ENCODE data around the gene ATP4B.

The ATP4B gene

DNA sequence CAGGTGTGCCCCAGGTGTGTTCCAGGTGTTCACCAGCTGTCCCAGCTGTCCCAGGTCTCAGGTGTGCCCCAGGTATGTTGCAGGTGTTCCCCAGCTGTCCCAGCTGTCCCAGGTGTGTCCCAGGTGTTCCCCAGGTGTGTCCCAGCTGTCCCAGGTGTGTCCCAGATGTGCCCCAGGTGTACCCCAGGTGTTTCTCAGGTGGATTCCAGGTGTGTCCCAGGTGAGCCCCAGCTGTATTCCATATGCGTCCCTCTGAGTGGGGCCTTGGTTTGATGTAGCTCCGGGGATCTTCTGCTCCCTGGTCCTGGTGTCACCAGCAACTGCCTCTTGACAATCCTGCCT is 8.3 kb upstream of the ATP4B start:
- no peak for TF ChIP-seq TAF1 (IDR thresholded peaks at IDR 0.05; ENCODE audit: borderline replicate concordance, insufficient read depth, low read length)
- TF ChIP-seq FOXP2 (optimal IDR thresholded peaks at IDR 0.05; ENCODE audit: borderline replicate concordance, extremely low read depth, extremely low read length, insufficient read depth) = no peak
- TF ChIP-seq POLR2AphosphoS5 (IDR thresholded peaks at IDR 0.05; ENCODE audit: low read depth, low read length) = no peak
- no peak for TF ChIP-seq SIN3A (IDR thresholded peaks at IDR 0.05; ENCODE audit: borderline replicate concordance, insufficient read depth, low read length)
- TF ChIP-seq, protein P1, sequence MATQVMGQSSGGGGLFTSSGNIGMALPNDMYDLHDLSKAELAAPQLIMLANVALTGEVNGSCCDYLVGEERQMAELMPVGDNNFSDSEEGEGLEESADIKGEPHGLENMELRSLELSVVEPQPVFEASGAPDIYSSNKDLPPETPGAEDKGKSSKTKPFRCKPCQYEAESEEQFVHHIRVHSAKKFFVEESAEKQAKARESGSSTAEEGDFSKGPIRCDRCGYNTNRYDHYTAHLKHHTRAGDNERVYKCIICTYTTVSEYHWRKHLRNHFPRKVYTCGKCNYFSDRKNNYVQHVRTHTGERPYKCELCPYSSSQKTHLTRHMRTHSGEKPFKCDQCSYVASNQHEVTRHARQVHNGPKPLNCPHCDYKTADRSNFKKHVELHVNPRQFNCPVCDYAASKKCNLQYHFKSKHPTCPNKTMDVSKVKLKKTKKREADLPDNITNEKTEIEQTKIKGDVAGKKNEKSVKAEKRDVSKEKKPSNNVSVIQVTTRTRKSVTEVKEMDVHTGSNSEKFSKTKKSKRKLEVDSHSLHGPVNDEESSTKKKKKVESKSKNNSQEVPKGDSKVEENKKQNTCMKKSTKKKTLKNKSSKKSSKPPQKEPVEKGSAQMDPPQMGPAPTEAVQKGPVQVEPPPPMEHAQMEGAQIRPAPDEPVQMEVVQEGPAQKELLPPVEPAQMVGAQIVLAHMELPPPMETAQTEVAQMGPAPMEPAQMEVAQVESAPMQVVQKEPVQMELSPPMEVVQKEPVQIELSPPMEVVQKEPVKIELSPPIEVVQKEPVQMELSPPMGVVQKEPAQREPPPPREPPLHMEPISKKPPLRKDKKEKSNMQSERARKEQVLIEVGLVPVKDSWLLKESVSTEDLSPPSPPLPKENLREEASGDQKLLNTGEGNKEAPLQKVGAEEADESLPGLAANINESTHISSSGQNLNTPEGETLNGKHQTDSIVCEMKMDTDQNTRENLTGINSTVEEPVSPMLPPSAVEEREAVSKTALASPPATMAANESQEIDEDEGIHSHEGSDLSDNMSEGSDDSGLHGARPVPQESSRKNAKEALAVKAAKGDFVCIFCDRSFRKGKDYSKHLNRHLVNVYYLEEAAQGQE (IDR thresholded peaks at IDR 0.05; ENCODE audit: insufficient read depth in 1 of 2, low read depth in 2 of 2, low read length in 2 of 2) = no peak

DNA sequence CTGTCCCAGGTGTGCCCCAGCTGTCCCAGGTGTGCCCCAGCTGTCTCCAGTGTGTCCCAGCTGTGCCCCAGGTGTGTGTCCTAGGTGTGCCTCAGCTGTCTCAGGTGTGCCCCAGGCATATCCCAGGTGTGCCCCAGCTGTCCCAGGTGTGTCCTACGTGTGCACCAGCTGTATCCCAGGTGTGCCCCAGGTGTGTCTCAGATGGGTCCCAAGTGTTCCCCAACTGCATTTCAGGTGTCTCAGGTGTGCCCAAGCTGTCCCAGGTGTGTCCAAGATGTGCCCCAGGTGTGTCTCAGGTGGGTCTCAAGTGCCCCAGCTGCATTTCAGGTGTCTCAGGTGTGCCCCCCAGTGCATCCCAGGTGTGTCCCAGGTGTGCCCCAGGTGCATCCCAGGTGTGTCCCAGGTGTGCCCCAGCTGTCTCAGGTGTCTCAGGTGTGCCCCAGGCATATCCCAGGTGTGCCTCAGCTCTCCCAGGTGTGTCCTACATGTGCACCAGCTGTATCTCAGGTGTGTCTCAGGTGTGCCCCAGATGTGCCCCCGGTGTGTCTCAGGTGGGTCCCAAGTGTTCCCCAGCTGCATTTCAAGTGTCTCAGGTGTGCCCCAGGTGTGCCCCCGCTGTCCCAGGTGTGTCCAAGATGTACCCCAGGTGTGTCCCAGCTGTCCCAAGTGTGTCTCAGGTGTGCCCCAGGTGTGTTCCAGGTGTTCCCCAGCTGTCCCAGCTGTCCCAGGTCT is 7.8 kb upstream of the ATP4B start:
- no peak for TF ChIP-seq TAF1 (IDR thresholded peaks at IDR 0.05; ENCODE audit: borderline replicate concordance, insufficient read depth, low read length)
- no peak for TF ChIP-seq POLR2AphosphoS5 (IDR thresholded peaks at IDR 0.05; ENCODE audit: low read depth, low read length)
- no peak for TF ChIP-seq FOXP2 (optimal IDR thresholded peaks at IDR 0.05; ENCODE audit: borderline replicate concordance, extremely low read depth, extremely low read length, insufficient read depth)
- TF ChIP-seq SIN3A (IDR thresholded peaks at IDR 0.05; ENCODE audit: borderline replicate concordance, insufficient read depth, low read length) = no peak
- TF ChIP-seq, protein P1 (IDR thresholded peaks at IDR 0.05; ENCODE audit: insufficient read depth in 1 of 2, low read depth in 2 of 2, low read length in 2 of 2) = no peak

- no peak for TF ChIP-seq FOXP2 (optimal IDR thresholded peaks at IDR 0.05; ENCODE audit: borderline replicate concordance, extremely low read depth, extremely low read length, insufficient read depth)
- TF ChIP-seq SIN3A (IDR thresholded peaks at IDR 0.05; ENCODE audit: borderline replicate concordance, insufficient read depth, low read length) = no peak
- no peak for TF ChIP-seq POLR2AphosphoS5 (IDR thresholded peaks at IDR 0.05; ENCODE audit: low read depth, low read length)
- TF ChIP-seq TAF1 (IDR thresholded peaks at IDR 0.05; ENCODE audit: borderline replicate concordance, insufficient read depth, low read length) = no peak
- TF ChIP-seq, protein P1 (IDR thresholded peaks at IDR 0.05; ENCODE audit: insufficient read depth in 1 of 2, low read depth in 2 of 2, low read length in 2 of 2) = no peak
Observed at GRCh38 chr13:113664751-113665596, 7.0 kb upstream of the ATP4B start.

GRCh38 chr13:113663934-113664333 is 5.9 kb upstream of the ATP4B start:
- TF ChIP-seq TAF1 (IDR thresholded peaks at IDR 0.05; ENCODE audit: borderline replicate concordance, insufficient read depth, low read length) = no peak

GRCh38 chr13:113661509-113661908 is 3.5 kb upstream of the ATP4B start:
- TF ChIP-seq SIN3A (IDR thresholded peaks at IDR 0.05; ENCODE audit: borderline replicate concordance, insufficient read depth, low read length) (no peak), TAF1 (IDR thresholded peaks at IDR 0.05; ENCODE audit: borderline replicate concordance, insufficient read depth, low read length) (no peak)

DNA sequence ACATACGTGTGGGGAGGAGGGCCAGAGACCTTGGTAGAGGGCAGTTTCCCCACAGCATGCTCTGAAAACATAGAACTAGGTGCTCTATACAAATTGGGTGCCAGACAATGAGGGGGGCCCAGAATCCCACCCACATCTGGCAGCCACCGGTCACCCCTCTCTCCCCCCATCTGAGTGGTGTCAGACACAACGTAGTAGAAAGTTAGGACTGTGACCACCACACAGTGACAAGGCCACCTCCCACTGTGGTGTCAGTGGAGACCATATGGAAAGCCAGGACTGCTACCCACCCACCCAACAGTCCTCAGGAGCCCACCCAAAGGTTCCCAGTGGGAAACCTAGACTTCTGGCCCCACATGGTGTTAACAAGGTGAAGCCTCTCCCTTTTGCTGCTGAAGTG is 2.1 kb upstream of the ATP4B start:
- TF ChIP-seq FOXP2 (optimal IDR thresholded peaks at IDR 0.05; ENCODE audit: borderline replicate concordance, extremely low read depth, extremely low read length, insufficient read depth) (no peak), POLR2AphosphoS5 (IDR thresholded peaks at IDR 0.05; ENCODE audit: low read depth, low read length) (no peak), SIN3A (IDR thresholded peaks at IDR 0.05; ENCODE audit: borderline replicate concordance, insufficient read depth, low read length) (no peak), TAF1 (IDR thresholded peaks at IDR 0.05; ENCODE audit: borderline replicate concordance, insufficient read depth, low read length) (no peak)
- TF ChIP-seq, protein P1 (IDR thresholded peaks at IDR 0.05; ENCODE audit: insufficient read depth in 1 of 2, low read depth in 2 of 2, low read length in 2 of 2) = no peak
